Measurements from ENCODE around the gene KANSL1L. TPM values are rescaled to one million over a fixed set of nuclear protein-coding genes. Genes with fewer than 3 reads are reported as not detected.
A peak's percentile ranks its signal among the peaks of the same experiment; 100 is the strongest.
"Not testable (repeated sequence)": the region's sequence is repeated elsewhere in the genome, so short reads cannot be mapped to it uniquely, and the experiment has no call there.

Gene KANSL1L
- total RNA-seq, 1 donor from 2014 or later = 32.7 TPM

DNA sequence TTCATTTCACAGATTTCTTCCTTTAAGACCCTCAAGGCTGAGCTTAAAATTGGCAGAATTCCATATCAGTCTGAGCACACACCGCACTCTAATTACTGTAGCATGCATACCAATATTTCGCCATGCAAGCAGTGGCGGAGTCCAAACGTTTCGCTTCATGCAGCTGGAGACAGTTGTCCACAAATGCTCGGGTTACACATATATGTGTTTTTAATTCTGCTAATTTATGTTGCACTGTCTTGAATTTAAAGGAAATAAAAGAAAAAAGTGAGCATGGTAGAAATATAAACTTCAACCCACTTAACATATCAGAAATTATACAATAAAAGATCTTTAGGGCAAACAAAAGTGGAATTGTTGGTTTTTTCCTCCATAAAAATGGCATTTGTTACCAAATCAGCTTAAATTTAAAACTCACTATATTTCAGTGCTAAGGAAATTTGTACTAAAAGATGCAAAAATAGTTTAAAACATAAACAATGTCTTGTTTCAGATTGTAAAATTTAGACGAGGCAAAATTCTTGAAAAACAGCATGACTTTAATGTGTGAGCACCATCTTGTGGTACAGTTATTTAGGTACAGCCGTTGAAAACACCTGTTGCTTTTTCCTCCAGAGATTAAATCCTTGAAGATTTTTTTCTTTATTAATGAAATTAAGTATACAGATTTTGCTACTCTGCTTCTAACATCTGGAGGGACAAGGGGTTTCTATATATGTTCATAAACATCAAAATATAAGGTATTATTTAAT lies 24.1 kb upstream of the KANSL1L start:
- Mint-ChIP-seq H3K27ac (no peak overlapping the region), H3K4me3 (ENCODE audit: low read depth) (no peak overlapping the region), H3K27me3 (no peaks in the 10 kb centered on the region), H3K9me3 (ENCODE audit: low read depth) (no peaks in the 10 kb centered on the region), H3K36me3 (ENCODE audit: insufficient read depth) (no peaks in the 10 kb centered on the region), H3K4me1 (ENCODE audit: low read depth) (peaks cover 11% of the 10 kb centered on the region)
- TF ChIP-seq, protein P1, sequence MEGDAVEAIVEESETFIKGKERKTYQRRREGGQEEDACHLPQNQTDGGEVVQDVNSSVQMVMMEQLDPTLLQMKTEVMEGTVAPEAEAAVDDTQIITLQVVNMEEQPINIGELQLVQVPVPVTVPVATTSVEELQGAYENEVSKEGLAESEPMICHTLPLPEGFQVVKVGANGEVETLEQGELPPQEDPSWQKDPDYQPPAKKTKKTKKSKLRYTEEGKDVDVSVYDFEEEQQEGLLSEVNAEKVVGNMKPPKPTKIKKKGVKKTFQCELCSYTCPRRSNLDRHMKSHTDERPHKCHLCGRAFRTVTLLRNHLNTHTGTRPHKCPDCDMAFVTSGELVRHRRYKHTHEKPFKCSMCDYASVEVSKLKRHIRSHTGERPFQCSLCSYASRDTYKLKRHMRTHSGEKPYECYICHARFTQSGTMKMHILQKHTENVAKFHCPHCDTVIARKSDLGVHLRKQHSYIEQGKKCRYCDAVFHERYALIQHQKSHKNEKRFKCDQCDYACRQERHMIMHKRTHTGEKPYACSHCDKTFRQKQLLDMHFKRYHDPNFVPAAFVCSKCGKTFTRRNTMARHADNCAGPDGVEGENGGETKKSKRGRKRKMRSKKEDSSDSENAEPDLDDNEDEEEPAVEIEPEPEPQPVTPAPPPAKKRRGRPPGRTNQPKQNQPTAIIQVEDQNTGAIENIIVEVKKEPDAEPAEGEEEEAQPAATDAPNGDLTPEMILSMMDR (IDR thresholded peaks at IDR 0.05; ENCODE audit: unreplicated experiment) = peak; percentile 79
- no peak for DNase-seq (ENCODE audit: low spot score, unreplicated experiment)

DNA sequence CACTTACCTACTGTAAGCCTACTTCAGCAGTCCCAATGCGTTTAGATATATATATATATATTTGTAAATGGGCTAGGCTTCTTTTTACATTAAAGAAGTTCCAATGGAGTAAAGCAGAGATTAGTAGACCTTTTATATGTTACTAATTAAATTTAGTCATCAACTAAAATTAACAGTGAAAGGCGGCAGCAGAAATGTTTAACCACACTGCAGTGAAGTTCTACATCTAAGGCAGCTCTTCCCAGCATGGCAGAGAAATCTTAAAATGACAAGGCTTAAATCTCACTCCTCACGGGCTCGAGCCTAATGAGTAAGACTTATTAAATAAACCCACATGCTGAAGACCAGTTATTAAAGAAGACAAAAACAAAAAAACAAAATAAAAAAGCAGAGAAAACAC lies 19.1 kb upstream of the KANSL1L start:
- H3K4me3 Mint-ChIP-seq (ENCODE audit: low read depth) = no peak overlapping the region
- peaks cover 14% of the 10 kb centered on the region for H3K9me3 Mint-ChIP-seq (ENCODE audit: low read depth)
- H3K27ac Mint-ChIP-seq = no peak overlapping the region
- peaks cover 20% of the 10 kb centered on the region for H3K4me1 Mint-ChIP-seq (ENCODE audit: low read depth)
- TF ChIP-seq, protein P1 (IDR thresholded peaks at IDR 0.05; ENCODE audit: unreplicated experiment) = no peak
- peaks cover 4% of the 10 kb centered on the region for H3K36me3 Mint-ChIP-seq (ENCODE audit: insufficient read depth)
- DNase-seq (ENCODE audit: low spot score, unreplicated experiment) = no peak
- no peaks in the 10 kb centered on the region for H3K27me3 Mint-ChIP-seq

DNA sequence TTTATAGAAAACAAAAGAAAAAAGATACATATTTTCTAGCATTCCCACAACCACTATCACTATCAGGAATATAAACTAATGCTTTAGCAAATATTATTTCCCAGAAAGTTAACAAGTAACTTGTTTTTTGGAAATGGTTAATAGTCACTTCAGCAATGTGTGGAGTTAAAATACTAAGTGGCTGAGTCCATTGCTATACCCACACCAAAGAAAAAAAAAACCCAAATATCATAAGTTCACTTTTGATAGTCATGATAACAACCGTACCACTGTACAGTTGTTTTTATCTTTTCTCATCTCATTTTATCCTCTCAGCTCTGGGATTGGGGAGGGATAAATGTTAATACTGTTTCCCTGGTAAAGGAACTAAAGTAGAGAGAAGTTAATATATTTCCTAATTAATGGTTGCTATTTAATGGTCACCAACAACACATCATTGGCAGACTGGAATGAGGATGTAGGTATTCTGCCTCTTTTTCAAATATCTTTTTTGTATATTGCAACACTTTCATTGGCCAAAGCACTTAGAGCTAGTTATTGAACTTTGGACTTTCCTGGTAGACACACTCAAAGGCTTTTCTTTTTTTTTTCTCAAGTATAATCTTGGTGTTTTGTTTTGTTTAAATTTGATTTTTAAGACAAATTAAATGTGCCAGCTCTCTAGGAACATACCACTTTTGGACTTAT lies 18.4 kb upstream of the KANSL1L start:
- DNase-seq (ENCODE audit: low spot score, unreplicated experiment) = no peak
- Mint-ChIP-seq H3K27ac (peak overlapping the region; percentile 49), H3K27me3 (no peaks in the 10 kb centered on the region), H3K4me1 (ENCODE audit: low read depth) (peaks cover 14% of the 10 kb centered on the region), H3K9me3 (ENCODE audit: low read depth) (peaks cover 20% of the 10 kb centered on the region), H3K4me3 (ENCODE audit: low read depth) (no peak overlapping the region), H3K36me3 (ENCODE audit: insufficient read depth) (peaks cover 10% of the 10 kb centered on the region)
- TF ChIP-seq, protein P1 (IDR thresholded peaks at IDR 0.05; ENCODE audit: unreplicated experiment) = no peak

DNA sequence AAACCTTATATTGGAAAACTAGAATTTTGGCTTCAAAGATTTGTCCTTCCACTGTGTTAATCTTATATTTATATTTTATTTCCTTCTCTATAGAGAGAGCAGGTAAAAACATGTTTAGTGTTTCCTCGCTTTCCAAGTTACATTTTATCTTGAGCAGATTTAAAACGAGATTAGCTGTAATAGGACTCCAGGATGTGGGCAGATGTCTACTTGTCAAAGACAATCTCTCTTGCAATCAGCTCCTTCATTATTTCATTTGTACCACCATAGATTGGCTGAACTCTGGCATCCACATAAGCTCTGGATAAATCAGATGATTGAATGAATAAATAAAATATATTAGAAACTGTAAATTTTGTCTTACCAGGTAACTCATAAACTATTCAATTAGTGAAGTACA lies 17.5 kb upstream of the KANSL1L start:
- H3K27me3 Mint-ChIP-seq = no peaks in the 10 kb centered on the region
- peaks cover 15% of the 10 kb centered on the region for H3K36me3 Mint-ChIP-seq (ENCODE audit: insufficient read depth)
- TF ChIP-seq, protein P1 (IDR thresholded peaks at IDR 0.05; ENCODE audit: unreplicated experiment) = no peak
- no peak for DNase-seq (ENCODE audit: low spot score, unreplicated experiment)
- peaks cover 28% of the 10 kb centered on the region for H3K9me3 Mint-ChIP-seq (ENCODE audit: low read depth)
- H3K27ac Mint-ChIP-seq = no peak overlapping the region
- H3K4me1 Mint-ChIP-seq (ENCODE audit: low read depth) = peaks cover 10% of the 10 kb centered on the region
- H3K4me3 Mint-ChIP-seq (ENCODE audit: low read depth) = no peak overlapping the region

DNA sequence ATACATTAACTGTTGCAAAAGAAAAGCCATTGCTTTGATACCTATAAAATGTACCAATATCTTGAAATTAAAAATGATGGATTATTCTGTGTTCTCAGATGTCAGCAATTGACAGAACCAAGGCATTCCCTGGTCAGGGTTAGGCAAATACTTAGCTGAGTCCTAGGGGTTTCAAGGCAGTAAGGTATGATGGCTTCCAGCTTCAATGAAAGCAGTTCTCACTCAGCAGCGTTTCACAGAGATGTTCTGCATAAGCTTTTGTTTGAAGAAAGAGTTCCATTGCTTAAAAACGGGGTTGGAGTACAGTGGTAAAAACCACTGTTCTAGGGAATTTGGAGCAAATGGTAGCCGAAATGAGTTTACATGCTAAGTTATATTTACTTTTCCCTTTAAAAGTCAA lies 17.0 kb upstream of the KANSL1L start:
- Mint-ChIP-seq H3K27ac (no peak overlapping the region), H3K4me3 (ENCODE audit: low read depth) (no peak overlapping the region), H3K36me3 (ENCODE audit: insufficient read depth) (peaks cover 18% of the 10 kb centered on the region), H3K4me1 (ENCODE audit: low read depth) (peaks cover 10% of the 10 kb centered on the region), H3K9me3 (ENCODE audit: low read depth) (peaks cover 33% of the 10 kb centered on the region), H3K27me3 (no peaks in the 10 kb centered on the region)
- no peak for DNase-seq (ENCODE audit: low spot score, unreplicated experiment)
- TF ChIP-seq, protein P1 (IDR thresholded peaks at IDR 0.05; ENCODE audit: unreplicated experiment) = no peak

DNA sequence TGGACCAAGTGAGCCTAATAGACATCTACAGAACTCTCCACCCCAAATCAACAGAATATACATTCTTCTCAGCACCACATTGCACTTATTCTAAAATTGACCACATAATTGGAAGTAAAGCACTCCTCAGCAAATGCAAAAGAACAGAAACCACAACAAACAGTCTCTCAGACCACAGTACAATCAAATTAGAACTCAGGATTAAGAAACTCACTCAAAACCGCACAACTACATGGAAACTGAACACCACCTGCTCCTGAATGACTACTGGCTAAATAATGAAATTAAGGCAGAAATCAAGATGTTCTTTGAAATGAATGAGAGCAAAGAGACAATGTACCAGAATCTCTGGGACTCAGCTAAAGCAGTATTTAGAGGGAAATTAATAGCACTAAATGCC lies 12.7 kb upstream of the KANSL1L start:
- not testable (repeated sequence) for DNase-seq (ENCODE audit: low spot score, unreplicated experiment); H3K27ac Mint-ChIP-seq; H3K4me3 Mint-ChIP-seq (ENCODE audit: low read depth); H3K27me3 Mint-ChIP-seq
- Mint-ChIP-seq H3K4me1 (ENCODE audit: low read depth) (peaks cover 18% of the 10 kb centered on the region), H3K9me3 (ENCODE audit: low read depth) (peaks cover 42% of the 10 kb centered on the region), H3K36me3 (ENCODE audit: insufficient read depth) (peaks cover 20% of the 10 kb centered on the region)

DNA sequence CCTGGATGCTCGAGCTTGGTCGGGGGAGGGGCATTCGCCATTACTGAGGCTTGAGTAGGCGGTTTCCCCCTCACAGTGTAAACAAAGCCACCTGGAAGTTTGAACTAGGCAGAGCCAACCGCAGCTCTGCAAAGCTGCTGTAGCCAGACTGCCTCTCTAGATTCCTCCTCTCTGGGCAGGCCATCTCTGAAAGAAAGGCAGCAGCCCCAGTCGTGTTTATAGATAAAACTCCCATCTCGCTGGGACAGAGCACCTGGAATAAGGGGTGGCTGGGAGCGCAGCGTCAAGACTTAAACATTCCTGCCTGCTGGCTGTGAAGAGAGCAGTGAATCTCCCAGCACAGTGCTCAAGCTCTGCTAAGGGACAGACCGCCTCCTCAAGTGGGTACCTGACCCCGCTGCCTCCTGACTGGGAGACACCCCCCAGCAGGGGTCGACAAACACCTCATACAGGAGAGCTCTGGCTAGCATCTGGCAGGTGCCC lies 10.4 kb upstream of the KANSL1L start:
- peaks cover 41% of the 10 kb centered on the region for H3K9me3 Mint-ChIP-seq (ENCODE audit: low read depth)
- peak overlapping the region; percentile 85 for H3K27ac Mint-ChIP-seq
- peaks cover 20% of the 10 kb centered on the region for H3K36me3 Mint-ChIP-seq (ENCODE audit: insufficient read depth)
- H3K4me1 Mint-ChIP-seq (ENCODE audit: low read depth) = peaks cover 16% of the 10 kb centered on the region
- peak overlapping the region; percentile 42 for H3K4me3 Mint-ChIP-seq (ENCODE audit: low read depth)
- DNase-seq (ENCODE audit: low spot score, unreplicated experiment); H3K27me3 Mint-ChIP-seq: not testable (repeated sequence)
